Thoracic aorta (tissue), 2 donors: ENCODE measurements around the gene THBD. TPM values are rescaled to one million over a fixed set of nuclear protein-coding genes. Genes with fewer than 3 reads are reported as not detected.

ENCODE experiments used
- ATAC-seq: fragments of 150-250 bp; one replicate; pipeline ENCODE4 v1.8.0; 2017; ENCODE audit warnings: low read depth; ENCODE audit not compliant: insufficient number of reproducible peaks, low FRiP score
- DNase-seq: peaks from one replicate; pipeline ENCODE4 v3.0.0-alpha.2; 2020; ENCODE audit warnings: low spot score
- H3K27ac ChIP-seq, 2 donors: fragments of 200-600 bp; sonication (generic); 1 replicate in 1 of 2; 2 replicates in 1 of 2; pipeline ENCODE4 v1.5.1; 2016; ENCODE audit warnings: mild to moderate bottlenecking in 2 of 2, moderate library complexity in 2 of 2
- H3K27me3 ChIP-seq: fragments of 200-600 bp; sonication (generic); replicated peaks from 2 replicates; pipeline ENCODE4 v1.6.0; 2016; ENCODE audit warnings: mild to moderate bottlenecking; ENCODE audit not compliant: insufficient read depth
- H3K36me3 ChIP-seq: fragments of 200-600 bp; sonication (generic); one replicate; pipeline ENCODE4 v1.5.1; 2016
- H3K4me1 ChIP-seq, 2 donors: fragments of 200-600 bp; sonication (generic); 1 replicate in 1 of 2; 2 replicates in 1 of 2; pipeline versions ENCODE4 v1.5.1 to v1.6.0; 2016; ENCODE audit warnings: low read depth in 2 of 2, mild to moderate bottlenecking in 1 of 2; ENCODE audit not compliant: control insufficient read depth in 1 of 2
- H3K4me3 ChIP-seq: fragments of 200-600 bp; sonication (generic); 2 replicates; pipeline ENCODE4 v1.5.1; 2016; ENCODE audit warnings: mild to moderate bottlenecking
- H3K9me3 ChIP-seq: fragments of 200-600 bp; sonication (generic); 2 replicates; pipeline ENCODE4 v1.5.1; 2016
- CTCF ChIP-seq: fragments of 200-600 bp; sonication (generic); IDR thresholded peaks from one replicate; pipeline ENCODE4 v1.5.1; 2019; ENCODE audit warnings: antibody characterized with exemption
- total RNA-seq, 2 donors: library from RNA; depleted of rRNA; stranded (reverse); fragments of >200 nt; gene quantifications; one replicate each; pipeline versions ENCODE4 v1.1.0 to v1.2.3, GENCODE V29; 2016

Gene THBD
- total RNA-seq, 2 donors from 2014 or later = 106 to 266 TPM

- H3K27me3 ChIP-seq = no peaks in the 10 kb centered on the region
- H3K4me1 ChIP-seq = peaks cover 16 to 23% of the 10 kb centered on the region in 2 donors
- H3K9me3 ChIP-seq = no peaks in the 10 kb centered on the region
- no peak for DNase-seq
- no peaks in the 10 kb centered on the region for H3K36me3 ChIP-seq
- no peak overlapping the region for H3K27ac ChIP-seq
- H3K4me3 ChIP-seq = no peak overlapping the region
- no peak for TF ChIP-seq CTCF
- no peak for ATAC-seq
These were observed 17.3 kb upstream of the THBD start for GRCh38 chr20:23066772-23067171.

DNA sequence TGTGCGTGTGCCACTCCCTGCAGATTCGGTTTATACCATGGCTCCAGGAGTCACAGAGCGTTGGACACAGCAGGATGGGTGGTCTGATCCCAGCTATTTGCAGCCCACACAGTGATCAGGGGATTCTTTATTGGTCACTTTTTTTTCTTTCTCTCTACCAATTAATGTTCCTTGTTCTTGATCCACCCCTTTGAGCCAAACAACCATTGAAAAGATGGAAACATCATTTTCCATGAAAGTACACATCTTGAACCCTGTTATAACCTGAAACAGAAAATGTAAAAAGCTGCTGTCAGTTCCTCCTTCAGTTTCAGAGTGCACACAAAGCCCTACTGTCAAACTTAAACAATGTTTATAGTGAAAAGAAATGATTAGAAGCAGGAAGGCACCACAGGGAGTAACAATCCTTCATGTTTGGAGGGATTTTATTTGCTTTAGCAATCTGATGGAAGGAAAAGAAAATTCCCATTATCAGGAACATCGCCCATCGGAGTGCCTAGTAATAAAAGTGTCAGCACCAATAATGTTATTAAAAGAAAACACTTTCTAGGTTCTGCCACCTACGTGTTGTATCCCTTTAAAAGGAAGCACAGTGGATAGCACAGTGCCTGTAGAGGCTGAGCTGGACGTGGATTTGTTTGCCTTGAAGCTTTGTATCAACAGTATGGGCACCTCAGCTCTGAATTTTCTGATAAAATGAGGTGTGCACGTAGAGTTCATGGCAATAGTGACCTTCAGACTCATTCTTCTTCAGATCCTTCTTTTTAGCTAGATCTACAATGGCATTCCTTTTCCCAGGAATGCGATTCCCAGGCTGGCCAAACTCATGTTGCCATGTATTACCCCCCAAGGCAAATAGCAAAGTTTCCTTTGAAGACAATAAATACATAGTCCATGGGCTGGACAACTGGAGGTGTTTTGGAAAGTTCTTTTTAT lies 16.1 kb upstream of the THBD start:
- Histone ChIP-seq H3K27me3 (no peaks in the 10 kb centered on the region), H3K27ac (no peak overlapping the region), H3K36me3 (no peaks in the 10 kb centered on the region), H3K9me3 (no peaks in the 10 kb centered on the region), H3K4me1 (peaks cover 29 to 35% of the 10 kb centered on the region in 2 donors), H3K4me3 (no peak overlapping the region)
- DNase-seq = no peak
- no peak for ATAC-seq
- TF ChIP-seq CTCF = no peak

GRCh38 chr20:23063581-23063980 lies 14.1 kb upstream of the THBD start:
- no peaks in the 10 kb centered on the region for H3K9me3 ChIP-seq
- peaks cover 38 to 46% of the 10 kb centered on the region in 2 donors for H3K4me1 ChIP-seq
- ATAC-seq = no peak
- no peak for TF ChIP-seq CTCF
- H3K27me3 ChIP-seq = no peaks in the 10 kb centered on the region
- no peaks in the 10 kb centered on the region for H3K36me3 ChIP-seq
- no peak for DNase-seq
- H3K27ac ChIP-seq = peak overlapping the region; percentile 6 to 35
- no peak overlapping the region for H3K4me3 ChIP-seq

DNA sequence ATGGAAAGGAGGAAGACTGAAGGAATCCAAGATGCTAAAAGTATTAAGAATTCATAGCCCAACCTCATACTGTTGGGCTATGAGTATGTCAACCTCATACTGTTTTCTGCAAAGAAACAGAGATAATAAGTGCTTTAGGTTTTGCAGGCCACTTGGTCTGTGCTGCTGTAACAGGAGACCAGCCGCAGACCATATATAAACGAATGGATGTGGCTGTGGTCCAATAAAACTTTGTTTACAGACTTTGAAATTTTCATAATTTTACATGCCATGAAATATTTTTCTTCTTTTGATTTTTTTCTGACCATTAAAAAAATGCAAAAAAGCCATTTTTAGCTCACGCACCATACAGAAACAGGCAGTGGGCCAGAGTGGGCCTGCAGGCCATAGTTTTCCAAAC lies 13.7 kb upstream of the THBD start:
- Histone ChIP-seq H3K36me3 (no peaks in the 10 kb centered on the region), H3K27me3 (no peaks in the 10 kb centered on the region)
- no peak for ATAC-seq

More for the DNA sequence above, 13.7 kb upstream of the THBD start:
- no peak for DNase-seq
- Histone ChIP-seq H3K27ac (peak overlapping the region; percentile 35 to 54), H3K4me1 (peaks cover 38 to 46% of the 10 kb centered on the region in 2 donors), H3K9me3 (no peaks in the 10 kb centered on the region), H3K4me3 (no peak overlapping the region)
- no peak for TF ChIP-seq CTCF
